ENCODE measurements around the gene MT1A. TPM values are rescaled to one million over a fixed set of nuclear protein-coding genes. Genes with fewer than 3 reads are reported as not detected.
A peak's percentile ranks its signal among the peaks of the same experiment; 100 is the strongest.

MT1A gene
- total RNA-seq, 6 experiments from 2014 or later, result 0.50 to 1.5 TPM; not detected in 4

DNA sequence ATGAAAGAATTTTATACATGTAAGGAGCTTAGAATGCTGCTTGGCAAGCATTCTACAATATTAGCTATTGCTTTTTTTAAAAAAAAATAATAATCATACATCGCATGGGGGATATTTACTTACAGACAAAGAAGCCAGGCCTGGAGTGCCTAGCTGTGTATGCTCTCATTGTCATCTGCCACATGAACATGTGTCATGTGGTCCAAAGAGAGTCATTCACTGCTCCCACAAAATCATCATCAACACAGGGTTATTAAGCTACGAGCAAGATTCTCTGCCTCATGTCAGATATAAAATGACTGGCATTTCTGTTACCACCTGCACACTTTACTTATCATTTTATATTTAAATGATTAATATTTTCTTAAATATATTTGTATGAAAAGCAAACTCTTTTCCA, 14.8 kb upstream of the MT1A start:
- no peak for TF ChIP-seq CTCF (IDR thresholded peaks at IDR 0.05)
- Mint-ChIP-seq H3K27ac (no peak overlapping the region), H3K9me3 (no peaks in the 10 kb centered on the region), H3K27me3 (ENCODE audit: insufficient read depth) (peaks cover 4% of the 10 kb centered on the region; the same call in 1 of the 2 replicates), H3K4me3 (no peak overlapping the region), H3K36me3 (ENCODE audit: low read depth) (peaks cover 18% of the 10 kb centered on the region; the same call in 1 of the 2 replicates), H3K4me1 (ENCODE audit: low read depth) (peaks cover 26% of the 10 kb centered on the region)
- no peak for DNase-seq

- Mint-ChIP-seq H3K9me3 (no peaks in the 10 kb centered on the region), H3K27me3 (ENCODE audit: insufficient read depth) (peaks cover 4% of the 10 kb centered on the region; the same call in 1 of the 2 replicates)
These were observed 13.1 kb upstream of the MT1A start, which contains the start of gene MT1E for GRCh38 chr16:56625140-56625942. Gene MT1E, plus strand, starts transcription at chr16:56625781. Its CDS starts 71 bp downstream, at chr16:56625852.

DNA sequence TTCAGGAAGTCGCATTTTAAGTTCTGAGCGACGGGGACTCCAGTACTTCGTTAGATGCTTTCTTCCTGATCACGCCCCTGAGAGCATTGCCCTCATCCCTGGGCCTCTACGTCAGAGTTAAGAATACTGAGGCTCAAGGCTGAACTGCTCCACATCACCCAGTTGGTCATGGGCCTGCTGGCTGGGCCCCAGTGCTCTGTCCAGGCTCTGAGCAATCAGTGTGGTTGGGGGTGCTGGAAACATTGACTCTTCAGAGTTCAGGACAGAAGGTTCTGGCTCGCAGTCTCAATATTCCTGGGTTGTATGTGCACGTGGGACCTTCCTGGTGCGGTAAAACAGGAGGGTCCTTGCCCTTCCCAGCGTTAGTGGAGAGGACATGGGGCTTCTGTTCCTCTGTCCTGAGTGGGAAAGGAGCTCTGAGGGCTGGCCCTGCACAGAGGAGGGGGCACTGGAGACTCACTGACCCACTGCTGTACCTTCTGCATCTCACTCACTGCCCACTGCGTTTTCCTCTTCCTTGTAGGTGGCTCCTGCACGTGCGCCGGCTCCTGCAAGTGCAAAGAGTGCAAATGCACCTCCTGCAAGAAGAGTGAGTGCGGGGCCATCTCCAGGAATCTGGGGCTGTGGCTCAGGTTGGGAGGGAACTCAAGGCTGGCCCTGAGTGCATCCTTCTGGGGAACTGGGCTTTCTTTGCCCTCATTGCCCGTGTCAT, 12.4 kb upstream of the MT1A start:
- Mint-ChIP-seq H3K27me3 (ENCODE audit: insufficient read depth) (peaks cover 4% of the 10 kb centered on the region; the same call in 1 of the 2 replicates), H3K4me3 (peak overlapping the region; percentile 97)

More at GRCh38 chr16:56625140-56625942, 13.1 kb upstream of the MT1A start, which contains the start of gene MT1E:
- Mint-ChIP-seq H3K4me3 (peak within 1 kb of the TSS; percentile 97), H3K4me1 (ENCODE audit: low read depth) (peaks cover 28% of the 10 kb centered on the region), H3K27ac (peak within 1 kb of the TSS; percentile 96), H3K36me3 (ENCODE audit: low read depth) (peaks cover 18% of the 10 kb centered on the region; the same call in 1 of the 2 replicates)
- TF ChIP-seq CTCF (IDR thresholded peaks at IDR 0.05), result no peak
- peak; percentile 75 for DNase-seq

DNA sequence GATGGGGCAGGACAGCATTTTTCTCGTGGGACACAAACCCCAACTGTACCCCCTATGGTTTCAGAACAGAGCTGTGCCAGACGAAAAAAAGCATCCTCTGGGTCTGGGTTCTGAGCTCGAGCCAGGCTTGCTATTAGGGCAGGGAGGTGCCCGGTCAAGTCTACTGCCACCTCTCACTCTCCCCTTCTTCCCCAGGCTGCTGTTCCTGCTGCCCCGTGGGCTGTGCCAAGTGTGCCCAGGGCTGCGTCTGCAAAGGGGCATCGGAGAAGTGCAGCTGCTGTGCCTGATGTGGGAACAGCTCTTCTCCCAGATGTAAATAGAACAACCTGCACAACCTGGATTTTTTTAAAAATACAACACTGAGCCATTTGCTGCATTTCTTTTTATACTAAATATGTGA, 11.8 kb upstream of the MT1A start:
- Mint-ChIP-seq H3K4me3 (peak overlapping the region; percentile 97), H3K9me3 (no peaks in the 10 kb centered on the region), H3K27ac (peak overlapping the region; percentile 96), H3K27me3 (ENCODE audit: insufficient read depth) (peaks cover 4% of the 10 kb centered on the region; the same call in 1 of the 2 replicates), H3K4me1 (ENCODE audit: low read depth) (peaks cover 29% of the 10 kb centered on the region), H3K36me3 (ENCODE audit: low read depth) (peaks cover 18% of the 10 kb centered on the region; the same call in 1 of the 2 replicates)
- DNase-seq, result no peak
- TF ChIP-seq CTCF (IDR thresholded peaks at IDR 0.05), result no peak

More for the DNA sequence above, 12.4 kb upstream of the MT1A start:
- TF ChIP-seq CTCF (IDR thresholded peaks at IDR 0.05), result no peak
- Mint-ChIP-seq H3K36me3 (ENCODE audit: low read depth) (peaks cover 18% of the 10 kb centered on the region; the same call in 1 of the 2 replicates), H3K27ac (peak overlapping the region; percentile 96), H3K4me1 (ENCODE audit: low read depth) (peaks cover 28% of the 10 kb centered on the region), H3K9me3 (no peaks in the 10 kb centered on the region)
- DNase-seq, result peak; percentile 76

- Mint-ChIP-seq H3K27ac (no peak overlapping the region), H3K9me3 (no peaks in the 10 kb centered on the region), H3K36me3 (ENCODE audit: low read depth) (peaks cover 18% of the 10 kb centered on the region; the same call in 1 of the 2 replicates), H3K4me3 (no peak overlapping the region), H3K27me3 (ENCODE audit: insufficient read depth) (peaks cover 6% of the 10 kb centered on the region), H3K4me1 (ENCODE audit: low read depth) (peaks cover 38% of the 10 kb centered on the region)
- TF ChIP-seq CTCF (IDR thresholded peaks at IDR 0.05), result no peak
- no peak for DNase-seq
These were observed 9.7 kb upstream of the MT1A start for GRCh38 chr16:56628486-56629350.

Data from HFFc6 (cell line).